ENCODE results near the gene WNT7A. TPM values are rescaled to one million over a fixed set of nuclear protein-coding genes. Genes with fewer than 3 reads are reported as not detected.

WNT7A gene
- total RNA-seq, 2 donors from 2014 or later = under 0.01 TPM

- intact Hi-C loops (cut with DNase I) = loop anchor here (10.0 kb wide), 2 partner anchors 234 to 574 kb away; partner anchors contain the start of genes CHCHD4 and TMEM43
These were observed 11.1 kb upstream of the WNT7A start for GRCh38 chr3:13891017-13891392.

DNA sequence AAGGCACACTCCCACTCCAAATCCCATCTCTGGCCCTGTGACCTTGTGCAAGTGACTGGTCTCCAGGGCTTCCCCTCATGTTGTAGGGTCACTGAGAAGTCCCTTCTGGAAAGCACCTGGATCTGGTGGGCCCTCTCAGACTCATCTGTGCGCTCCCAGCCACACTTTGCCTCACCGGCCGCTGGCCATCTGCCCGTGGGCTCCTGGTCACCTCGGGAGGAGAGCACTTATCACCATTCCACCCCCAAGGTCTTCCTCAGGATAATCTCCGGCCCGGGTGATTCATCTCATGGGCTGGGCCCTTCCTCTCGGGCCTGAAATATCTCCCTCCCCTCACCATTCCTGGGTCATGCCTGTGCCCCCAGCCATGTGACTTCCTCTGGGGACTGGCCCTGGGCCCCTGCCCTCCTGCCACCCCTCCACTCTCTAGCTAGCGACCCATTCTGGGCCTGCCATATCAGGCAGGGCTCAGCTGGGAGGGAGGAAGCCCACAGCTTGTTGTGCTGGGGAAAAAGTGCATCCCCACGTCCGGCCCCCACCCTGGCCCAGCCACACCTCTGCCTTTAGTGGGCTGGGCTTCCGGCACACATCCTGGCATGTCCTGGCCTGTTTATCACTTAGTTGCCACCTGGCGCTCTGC is 10.6 kb upstream of the WNT7A start:
- TF ChIP-seq POLR2A (IDR thresholded peaks at IDR 0.05) (no peak), CTCF (IDR thresholded peaks at IDR 0.05) (no peak)
- no peak overlapping the region for H3K27ac ChIP-seq
- no peaks in the 10 kb centered on the region for H3K9me3 ChIP-seq
- ATAC-seq (no peak), DNase-seq (peak in 1 of 4 donors; percentile 21)
- no peaks in the 10 kb centered on the region for H3K36me3 ChIP-seq (replicated peaks in 1 of 2; ENCODE audit: insufficient read depth in 1 of 2, low read depth in 2 of 2)
- intact Hi-C loops (cut with DNase I) = loop anchor here (10.0 kb wide), 2 partner anchors 234 to 574 kb away; partner anchors contain the start of genes CHCHD4 and TMEM43
- H3K27me3 ChIP-seq = no peaks in the 10 kb centered on the region
- no peak overlapping the region for H3K4me3 ChIP-seq
- 32 to 47% methylated on average over 13 of the region's 13 CpGs for WGBS, 2 donors
- no peaks in the 10 kb centered on the region for H3K4me1 ChIP-seq

More at GRCh38 chr3:13891017-13891392, 11.1 kb upstream of the WNT7A start:
- no peak for ATAC-seq
- no peaks in the 10 kb centered on the region for H3K36me3 ChIP-seq (replicated peaks in 1 of 2; ENCODE audit: insufficient read depth in 1 of 2, low read depth in 2 of 2)
- no peaks in the 10 kb centered on the region for H3K9me3 ChIP-seq
- peaks cover 2% of the 10 kb centered on the region for H3K4me1 ChIP-seq
- no peak overlapping the region for H3K27ac ChIP-seq
- no peak overlapping the region for H3K4me3 ChIP-seq
- DNase-seq = no peak
- TF ChIP-seq CTCF (IDR thresholded peaks at IDR 0.05) (no peak), POLR2A (IDR thresholded peaks at IDR 0.05) (no peak)
- H3K27me3 ChIP-seq = no peaks in the 10 kb centered on the region

DNA sequence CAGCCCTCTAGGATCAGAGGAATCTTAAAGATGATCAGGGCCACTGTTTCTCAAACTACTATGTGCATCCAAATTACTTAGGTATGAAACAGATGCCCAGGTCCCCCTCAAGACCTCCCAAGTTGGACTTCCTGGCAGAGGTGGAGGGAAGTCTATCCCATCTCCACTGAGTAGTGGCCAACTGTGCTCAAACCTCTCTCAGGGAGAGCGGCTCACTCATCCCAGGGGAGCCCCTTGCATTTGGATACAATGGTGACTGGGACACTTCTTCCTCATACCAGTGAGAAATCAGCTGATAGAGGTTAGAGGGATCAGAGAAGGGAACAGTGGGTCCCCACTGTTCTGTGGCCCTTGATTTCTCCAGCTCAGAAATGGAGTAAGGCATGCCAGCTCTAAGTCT is 8.7 kb upstream of the WNT7A start:
- Histone ChIP-seq H3K4me1 (no peaks in the 10 kb centered on the region), H3K27me3 (no peaks in the 10 kb centered on the region), H3K27ac (no peak overlapping the region), H3K9me3 (no peaks in the 10 kb centered on the region), H3K36me3 (replicated peaks in 1 of 2; ENCODE audit: insufficient read depth in 1 of 2, low read depth in 2 of 2) (no peaks in the 10 kb centered on the region), H3K4me3 (no peak overlapping the region)
- WGBS, 2 donors = 82 to 100% methylated on average over 1 of the region's 1 CpG
- no peak for DNase-seq
- intact Hi-C loops (cut with DNase I) = no loop called here
- TF ChIP-seq CTCF (IDR thresholded peaks at IDR 0.05) = no peak
- no peak for TF ChIP-seq POLR2A (IDR thresholded peaks at IDR 0.05)
- ATAC-seq = no peak

DNA sequence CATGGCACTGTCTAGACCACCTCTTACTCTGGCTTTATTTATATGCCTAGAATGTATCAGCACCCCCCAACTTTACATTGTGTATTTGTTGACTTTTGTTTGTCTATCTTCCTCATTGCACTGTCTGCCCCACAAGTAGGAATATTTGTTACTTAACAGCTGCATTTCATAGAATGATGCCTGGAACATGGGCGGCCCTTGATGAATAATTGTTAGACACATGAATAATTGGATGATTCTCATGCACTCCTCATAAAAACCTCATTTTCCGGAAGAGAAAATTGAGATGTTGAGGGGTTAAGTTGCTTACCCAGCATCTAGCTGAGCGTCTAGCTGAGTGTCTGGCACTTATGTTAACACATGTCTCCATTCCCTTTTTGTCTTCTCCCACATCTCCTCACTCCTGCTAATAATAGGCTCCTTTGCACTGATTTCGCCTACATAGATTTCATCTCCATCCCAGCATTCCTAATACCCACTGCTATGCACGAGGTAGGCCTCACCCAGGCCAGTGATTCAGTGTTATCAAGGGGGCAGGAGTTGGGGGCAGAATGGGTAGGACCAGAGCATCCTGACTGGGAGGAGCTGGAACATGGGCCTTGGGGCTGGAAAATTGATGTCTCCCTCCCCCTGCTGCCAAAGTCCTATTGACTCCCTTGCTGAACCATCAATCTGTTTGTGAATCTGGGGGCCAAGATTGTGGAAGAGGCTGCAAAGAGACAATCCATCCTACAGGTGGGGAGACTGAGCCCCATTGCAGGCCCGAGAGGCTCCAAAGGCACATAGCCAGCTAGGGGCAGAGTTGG is 7.8 kb upstream of the WNT7A start:
- intact Hi-C loops (cut with DNase I) = no loop called here

More for the DNA sequence above, 7.8 kb upstream of the WNT7A start:
- WGBS, 2 donors = 57 to 59% methylated on average over 6 of the region's 6 CpGs
- Histone ChIP-seq H3K36me3 (replicated peaks in 1 of 2; ENCODE audit: insufficient read depth in 1 of 2, low read depth in 2 of 2) (no peaks in the 10 kb centered on the region), H3K27ac (no peak overlapping the region), H3K27me3 (no peaks in the 10 kb centered on the region), H3K4me1 (no peaks in the 10 kb centered on the region), H3K4me3 (no peak overlapping the region), H3K9me3 (no peaks in the 10 kb centered on the region)
- DNase-seq (no peak), ATAC-seq (no peak)
- TF ChIP-seq CTCF (IDR thresholded peaks at IDR 0.05) (no peak), POLR2A (IDR thresholded peaks at IDR 0.05) (no peak)
